GM12878 (cell line): Measurements from ENCODE around the gene TRAF3. TPM values are rescaled to one million over a fixed set of nuclear protein-coding genes. Genes with fewer than 3 reads are reported as not detected.

ENCODE experiments used
- ATAC-seq: fragments of 200-7000 bp; cut with Tn5 transposase; 3 replicates; pipeline ENCODE4 v1.9.1; 2020; ENCODE audit warnings: mild to moderate bottlenecking, moderate library complexity
- BruUV-seq: library from RNA; stranded (reverse); fragments of 400-500 nt; replicated peaks from 2 replicates; lab custom pipeline; 2021; lab: Mats Ljungman, UMichigan
- CTCF ChIA-PET: fragments of 300-600 bp; sonication (Branson Sonifier 250); formaldehyde crosslinking; extraction: SDS; loops from one replicate; lab custom pipeline; 2021; ENCODE audit warnings: inconsistent platforms; lab: Yijun Ruan, JAX
- POLR2A ChIA-PET: fragments of 350-600 bp; formaldehyde crosslinking; extraction: SDS; loops from one replicate; lab custom pipeline; 2021; ENCODE audit warnings: inconsistent platforms; lab: Charles Lee
- RAD21 ChIA-PET: fragments of 300-600 bp; sonication (Branson Sonifier 250); formaldehyde crosslinking; loops from one replicate; lab custom pipeline; 2023; ENCODE audit warnings: antibody characterized with exemption; ENCODE audit not compliant: unreplicated experiment; lab: Charles Lee
- SMC1A ChIA-PET: fragments of 300-600 bp; sonication (Branson Sonifier 250); formaldehyde crosslinking; loops from one replicate; lab custom pipeline; 2023; ENCODE audit not compliant: unreplicated experiment, uncharacterized antibody; lab: Charles Lee
- DNase-seq: peaks from one replicate; pipeline ENCODE4 v3.0.0-alpha.2; 2011; ENCODE audit warnings: low read depth, low spot score
- FAIRE-seq: peaks from 3 replicates; lab custom pipeline; 2011; peaks lifted over from hg19 to GRCh38; lab: Jason Lieb, UNC
- H2AFZ ChIP-seq: 2 replicates; pipeline ENCODE4 v1.6.0; 2011; ENCODE audit warnings: low read depth, low read length, control low read depth; ENCODE audit not compliant: control insufficient read depth
- H3K27ac ChIP-seq: 2 replicates; pipeline ENCODE4 v1.5.1; 2011; ENCODE audit warnings: control low read depth; ENCODE audit not compliant: control insufficient read depth, insufficient read depth
- H3K27me3 ChIP-seq, 2 experiments: replicated peaks in 1 of 2; 2 replicates each; pipeline versions ENCODE4 v1.6.0 to v1.6.1; 2011; ENCODE audit warnings: low read length in 1 of 2; ENCODE audit not compliant: control insufficient read depth in 2 of 2, insufficient read depth in 2 of 2
- H3K36me3 ChIP-seq, 2 experiments: 2 replicates each; pipeline ENCODE4 v1.5.1; 2011; ENCODE audit warnings: low read length in 1 of 2; ENCODE audit not compliant: control insufficient read depth in 2 of 2, insufficient read depth in 2 of 2
- H3K4me1 ChIP-seq: 2 replicates; pipeline ENCODE4 v1.6.1; 2011; ENCODE audit warnings: mild to moderate bottlenecking, low read length, moderate library complexity, mixed read lengths; ENCODE audit not compliant: control insufficient read depth, insufficient read depth
- H3K4me2 ChIP-seq: 2 replicates; pipeline ENCODE4 v1.6.0; 2011; ENCODE audit warnings: control low read depth; ENCODE audit not compliant: control insufficient read depth, insufficient read depth
- H3K4me3 ChIP-seq: fragments of 200-600 bp; sonication (generic); 2 replicates; pipeline ENCODE4 v1.5.1; 2016
- H3K79me2 ChIP-seq: 2 replicates; pipeline ENCODE4 v1.6.0; 2011; ENCODE audit warnings: low read length; ENCODE audit not compliant: control insufficient read depth, insufficient read depth
- H3K9ac ChIP-seq: 2 replicates; pipeline ENCODE4 v1.8.0; 2011; ENCODE audit warnings: low read length, control low read depth, mixed read lengths; ENCODE audit not compliant: control insufficient read depth, insufficient read depth
- H3K9me3 ChIP-seq: replicated peaks from 3 replicates; pipeline ENCODE4 v1.5.1; 2011; ENCODE audit warnings: mild to moderate bottlenecking, low read length; ENCODE audit not compliant: control insufficient read depth, insufficient read depth
- H4K20me1 ChIP-seq: 2 replicates; pipeline ENCODE4 v1.6.0; 2011; ENCODE audit not compliant: control insufficient read depth, insufficient read depth
- BCL11A ChIP-seq: IDR thresholded peaks from 2 replicates; pipeline ENCODE4 v1.6.1; 2011; ENCODE audit warnings: low read depth, low read length
- BMI1 ChIP-seq: fragments of 450-650 bp; IDR thresholded peaks from 2 replicates; pipeline ENCODE4 v1.6.1; 2016; ENCODE audit warnings: mild to moderate bottlenecking, moderate library complexity, borderline replicate concordance
- CBX5 ChIP-seq: sonication (generic); IDR thresholded peaks from 2 replicates; pipeline ENCODE4 v1.6.1; 2016; ENCODE audit warnings: low read depth, moderate library complexity, mild to moderate bottlenecking, inconsistent platforms
- CHD1 ChIP-seq: IDR thresholded peaks from 2 replicates; pipeline ENCODE4 v1.6.1; 2012; ENCODE audit warnings: low read depth, low read length, improper control_type of control experiment
- ELK1 ChIP-seq: IDR thresholded peaks from 2 replicates; pipeline ENCODE4 v1.6.1; 2012; ENCODE audit warnings: low read depth, low read length, improper control_type of control experiment
- FOS ChIP-seq: IDR thresholded peaks from 3 replicates; pipeline ENCODE4 v1.6.1; 2011; ENCODE audit warnings: borderline replicate concordance; ENCODE audit not compliant: insufficient read length; ENCODE audit errors: extremely low read depth
- HDGF ChIP-seq: fragments of 450-650 bp; IDR thresholded peaks from 2 replicates; pipeline ENCODE4 v1.6.1; 2016; ENCODE audit warnings: antibody characterized with exemption
- IKZF2 ChIP-seq, 2 experiments: fragments of 450-650 bp; IDR thresholded peaks; 2 replicates each; pipeline ENCODE4 v1.6.1; 2017; ENCODE audit warnings: mild to moderate bottlenecking in 2 of 2, moderate library complexity in 2 of 2
- PKNOX1 ChIP-seq: fragments of 450-650 bp; IDR thresholded peaks from 2 replicates; pipeline ENCODE4 v1.6.1; 2016; ENCODE audit warnings: mild to moderate bottlenecking
- RELB ChIP-seq: fragments of 450-650 bp; IDR thresholded peaks from 2 replicates; pipeline ENCODE4 v1.6.1; 2017; ENCODE audit warnings: low read depth, mild to moderate bottlenecking, moderate library complexity
- RFX5 ChIP-seq: IDR thresholded peaks from 2 replicates; pipeline ENCODE4 v1.6.1; 2011; ENCODE audit warnings: low read depth, low read length, improper control_type of control experiment
- SIN3A ChIP-seq: IDR thresholded peaks from 2 replicates; pipeline ENCODE4 v1.6.1; 2012; ENCODE audit warnings: low read depth, low read length, improper control_type of control experiment
- SMARCA5 ChIP-seq: fragments of 450-650 bp; IDR thresholded peaks from 2 replicates; pipeline ENCODE4 v1.6.1; 2017; ENCODE audit warnings: mild to moderate bottlenecking
- SPI1 ChIP-seq: IDR thresholded peaks from 2 replicates; pipeline ENCODE4 v1.6.1; 2011; ENCODE audit warnings: low read depth, mild to moderate bottlenecking, low read length, moderate library complexity, borderline replicate concordance; ENCODE audit not compliant: insufficient read depth
- TAF1 ChIP-seq: IDR thresholded peaks from 2 replicates; pipeline ENCODE4 v1.6.1; 2011; ENCODE audit warnings: mild to moderate bottlenecking, low read depth, low read length, borderline replicate concordance
- YBX1 ChIP-seq: fragments of 450-650 bp; IDR thresholded peaks from 2 replicates; pipeline ENCODE4 v1.6.1; 2016; ENCODE audit warnings: antibody characterized with exemption
- ZBTB11 ChIP-seq: fragments of 450-650 bp; formaldehyde crosslinking; IDR thresholded peaks from 2 replicates; pipeline ENCODE4 v1.5.0; 2022; ENCODE audit warnings: mild to moderate bottlenecking, missing genetic modification characterization
- ZNF207 ChIP-seq: fragments of 450-650 bp; IDR thresholded peaks from 2 replicates; pipeline ENCODE4 v1.6.1; 2014; ENCODE audit warnings: antibody characterized with exemption, mild to moderate bottlenecking, borderline replicate concordance
- whole genome bisulfite sequencing: methylation state at CpG from one replicate; pipeline ENCODE4 v1.1.6; 2016; ENCODE audit warnings: low lambda C conversion rate; ENCODE audit not compliant: insufficient replicate concordance, insufficient coverage; ENCODE audit errors: missing lambda C conversion rate; 5-methylcytosine and 5-hydroxymethylcytosine counted together
- in situ Hi-C: fragments of 300-500 bp; cut with MboI; formaldehyde crosslinking; loops from 9 replicates; pipeline ENCODE4 v1.14.3; 2018; ENCODE audit warnings: mixed read lengths
- intact Hi-C: fragments of 100-400 bp; cut with micrococcal nuclease; formaldehyde crosslinking; loops from one replicate; pipeline ENCODE4 v1.14.2; 2022; ENCODE audit not compliant: unreplicated experiment
- polyA plus RNA-seq, 11 experiments: library from polyadenylated mRNA; depleted of rRNA in 4 of 11; unstranded in 6 of 11; stranded (reverse) in 5 of 11; fragments of >200 nt; fragmentation: Nextera tagmentation in 4 of 11; fragmentation: Illumina TruSeq in 1 of 11; extraction: Ambion mirVana in 4 of 11; extraction: Trizol in 1 of 11; gene quantifications; 1 replicate in 1 of 11; 2 replicates in 10 of 11; pipeline versions ENCODE4 v1.2.1 to v1.2.3, GENCODE V29; 2011 to 2016; ENCODE audit warnings: inconsistent platforms in 2 of 11, missing spikeins in 2 of 11, low read depth in 1 of 11
- total RNA-seq, 4 experiments: library from RNA; depleted of rRNA in 3 of 4; stranded (reverse); fragments of >200 nt in 3 of 4; fragmentation: Illumina TruSeq in 1 of 4; extraction: Trizol in 1 of 4; gene quantifications; 2 replicates each; pipeline versions ENCODE4 v1.2.1 to v1.2.3, GENCODE V29; 2013 to 2021

Gene TRAF3
- total and polyA plus RNA-seq, 10 of the 15 experiments (the other 5 are each of a cell fraction or from before 2014, with no cell fraction given): 3.0 to 70.1 (median 36.5) TPM

GRCh38 chr14:102761206-102761605, 16.0 kb upstream of the TRAF3 start:
- ChIA-PET POLR2A (no interaction called here), SMC1A (no interaction called here)
- in situ Hi-C loops: no loop called here
- TF ChIP-seq TAF1 (no peak), BCL11A (no peak), PKNOX1 (no peak), IKZF2 (IDR thresholded peaks at IDR 0.05) (0 out of 4 replicates have a peak, but pooled peaks of 1 of the 2 experiments have one; percentile 6), SPI1 (no peak), RFX5 (no peak), RELB (0 out of 2 replicates have a peak, but pooled peaks have one; percentile 39), SIN3A (no peak), ZBTB11 (CRISPR knock-in tag) (no peak), ZNF207 (no peak), ELK1 (no peak), SMARCA5 (no peak), CBX5 (no peak), CHD1 (no peak), BMI1 (no peak), HDGF (no peak), YBX1 (no peak), FOS (no peak)

More at GRCh38 chr14:102761206-102761605, 16.0 kb upstream of the TRAF3 start:
- H3K4me2 ChIP-seq: no peak overlapping the region
- H3K27me3 ChIP-seq: no peaks in the 10 kb centered on the region
- H4K20me1 ChIP-seq: no peaks in the 10 kb centered on the region
- intact Hi-C loops: loop anchor here (5.0 kb wide), 1 partner anchor 154 kb away; no protein-coding TSS in a partner anchor
- ATAC-seq (peak; percentile 17), FAIRE-seq (no peak), DNase-seq (no peak)
- H3K4me1 ChIP-seq: peaks cover 40% of the 10 kb centered on the region
- no peak overlapping the region for H3K9ac ChIP-seq
- H3K9me3 ChIP-seq: peaks cover 3% of the 10 kb centered on the region; the same call in 2 of the 3 replicates
- no peak overlapping the region for H3K4me3 ChIP-seq
- H3K79me2 ChIP-seq: no peaks in the 10 kb centered on the region
- H3K27ac ChIP-seq: 0 out of 2 replicates have a peak overlapping the region, but pooled peaks have one; percentile 29
- no TSS peak for BruUV-seq
- H2AFZ ChIP-seq: no peak overlapping the region
- 94% methylated on average over 15 of the region's 15 CpGs for WGBS
- ChIA-PET CTCF (interaction anchor here (4.1 kb wide), 1 partner anchor 67 kb away, joined by 47 read pairs; no protein-coding TSS in a partner anchor), RAD21 (interaction anchor here (1.5 to 3.6 kb wide), 2 partner anchors 13 to 66 kb away, joined by 7 to 42 read pairs; no protein-coding TSS in a partner anchor)
- H3K36me3 ChIP-seq: no peaks in the 10 kb centered on the region
